ENCODE measurements around the gene ZBTB46.

Gene ZBTB46

DNA sequence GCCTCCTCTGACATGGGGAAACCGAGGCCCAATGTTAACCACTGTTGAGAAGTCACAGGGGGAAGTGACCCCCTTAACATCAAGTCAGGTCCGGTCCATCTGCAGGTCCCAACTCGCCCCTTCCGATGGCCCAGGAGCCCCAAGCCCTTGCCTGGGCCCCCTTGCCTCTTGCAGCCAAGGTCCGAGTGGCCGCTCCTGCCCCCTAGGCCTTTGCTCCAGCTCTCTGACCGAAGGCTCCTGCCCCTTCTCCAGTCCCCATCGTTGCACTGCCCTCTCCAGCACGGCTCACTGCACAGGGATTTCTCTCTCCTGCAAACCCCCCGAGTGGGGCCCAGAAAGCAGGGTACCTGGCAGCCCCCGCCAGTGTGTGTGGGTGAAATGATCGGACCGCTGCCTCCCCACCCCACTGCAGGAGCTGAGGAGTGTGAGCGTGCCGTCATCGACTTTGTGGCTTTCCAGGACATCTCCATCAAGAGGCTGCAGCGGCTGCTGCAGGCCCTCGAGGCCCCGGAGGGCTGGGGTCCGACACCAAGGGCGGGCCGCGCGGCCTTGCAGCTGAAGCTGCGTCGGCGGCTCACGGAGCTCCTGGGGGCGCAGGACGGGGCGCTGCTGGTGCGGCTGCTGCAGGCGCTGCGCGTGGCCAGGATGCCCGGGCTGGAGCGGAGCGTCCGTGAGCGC, 133.1 kb downstream of the ZBTB46 start:
- H3K36me3 ChIP-seq (ENCODE audit: control insufficient read depth in 1 of 2, insufficient read depth in 2 of 2, low read length in 2 of 2), result peaks cover 2 to 6% of the 10 kb centered on the region in 2 experiments
- H3K79me1 ChIP-seq (ENCODE audit: low read length), result no peaks in the 10 kb centered on the region

DNA sequence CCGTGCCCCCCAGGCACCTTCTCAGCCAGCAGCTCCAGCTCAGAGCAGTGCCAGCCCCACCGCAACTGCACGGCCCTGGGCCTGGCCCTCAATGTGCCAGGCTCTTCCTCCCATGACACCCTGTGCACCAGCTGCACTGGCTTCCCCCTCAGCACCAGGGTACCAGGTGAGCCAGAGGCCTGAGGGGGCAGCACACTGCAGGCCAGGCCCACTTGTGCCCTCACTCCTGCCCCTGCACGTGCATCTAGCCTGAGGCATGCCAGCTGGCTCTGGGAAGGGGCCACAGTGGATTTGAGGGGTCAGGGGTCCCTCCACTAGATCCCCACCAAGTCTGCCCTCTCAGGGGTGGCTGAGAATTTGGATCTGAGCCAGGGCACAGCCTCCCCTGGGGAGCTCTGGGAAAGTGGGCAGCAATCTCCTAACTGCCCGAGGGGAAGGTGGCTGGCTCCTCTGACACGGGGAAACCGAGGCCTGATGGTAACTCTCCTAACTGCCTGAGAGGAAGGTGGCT, 133.7 kb downstream of the ZBTB46 start:
- H2AFZ ChIP-seq (ENCODE audit: insufficient read depth, low read length, poor library complexity), result no peak overlapping the region
- H3K4me3 ChIP-seq (ENCODE audit: low read depth, low read length), result no peak overlapping the region
- WGBS (ENCODE audit: extremely low coverage, insufficient coverage, insufficient read length), result no CpG with 5 or more reads among the region's 7 CpGs
- H4K8ac ChIP-seq (ENCODE audit: low read depth, low read length), result no peak overlapping the region
- H3K27ac ChIP-seq (ENCODE audit: low read depth, low read length), result no peak overlapping the region
- H3K27me3 ChIP-seq (ENCODE audit: insufficient read depth, low read length), result no peaks in the 10 kb centered on the region
- peaks cover 3% of the 10 kb centered on the region for H3K9me3 ChIP-seq (ENCODE audit: insufficient read depth, low read depth, low read length)
- H2BK120ac ChIP-seq (ENCODE audit: insufficient read depth, low read length, poor library complexity), result no peak overlapping the region
- H3K4ac ChIP-seq (ENCODE audit: low read depth, low read length), result no peak overlapping the region
- H3K18ac ChIP-seq (ENCODE audit: low read length), result no peak overlapping the region
- H2BK12ac ChIP-seq (ENCODE audit: low read length), result no peak overlapping the region
- no peak overlapping the region for H3K9ac ChIP-seq (ENCODE audit: low read length)
- H3K4me2 ChIP-seq (ENCODE audit: low read length), result no peak overlapping the region
- H3K14ac ChIP-seq (ENCODE audit: low read length), result no peak overlapping the region
- H3K23ac ChIP-seq (ENCODE audit: low read length), result no peak overlapping the region
- peaks cover 6 to 11% of the 10 kb centered on the region in 2 experiments for H3K4me1 ChIP-seq (ENCODE audit: control insufficient read depth in 1 of 2, insufficient read depth in 2 of 2, low read length in 2 of 2)
- DNase-seq, result no peak
- H4K12ac ChIP-seq (ENCODE audit: low read depth, low read length), result no peak overlapping the region
- no peaks in the 10 kb centered on the region for H3K79me2 ChIP-seq (ENCODE audit: control insufficient read depth, insufficient read depth, low read length, poor library complexity)
- no peak overlapping the region for H4K91ac ChIP-seq (ENCODE audit: low read depth, low read length)
- H3K79me1 ChIP-seq (ENCODE audit: low read length), result no peaks in the 10 kb centered on the region
- H2BK5ac ChIP-seq (ENCODE audit: low read depth, low read length, poor library complexity), result no peak overlapping the region
- H3K36me3 ChIP-seq (ENCODE audit: control insufficient read depth in 1 of 2, insufficient read depth in 2 of 2, low read length in 2 of 2), result peaks cover 2 to 6% of the 10 kb centered on the region in 2 experiments
- no peak overlapping the region for H2AK5ac ChIP-seq (ENCODE audit: low read length)

More for the DNA sequence above, 133.1 kb downstream of the ZBTB46 start:
- H3K79me2 ChIP-seq (ENCODE audit: control insufficient read depth, insufficient read depth, low read length, poor library complexity), result no peaks in the 10 kb centered on the region
- WGBS (ENCODE audit: extremely low coverage, insufficient coverage, insufficient read length), result no CpG with 5 or more reads among the region's 40 CpGs
- no peak for DNase-seq
- H3K14ac ChIP-seq (ENCODE audit: low read length), result no peak overlapping the region
- H3K9me3 ChIP-seq (ENCODE audit: insufficient read depth, low read depth, low read length), result peaks cover 4% of the 10 kb centered on the region
- peaks cover 6 to 11% of the 10 kb centered on the region in 2 experiments for H3K4me1 ChIP-seq (ENCODE audit: control insufficient read depth in 1 of 2, insufficient read depth in 2 of 2, low read length in 2 of 2)
- H3K27ac ChIP-seq (ENCODE audit: low read depth, low read length), result no peak overlapping the region
- H4K8ac ChIP-seq (ENCODE audit: low read depth, low read length), result no peak overlapping the region
- no peak overlapping the region for H3K4ac ChIP-seq (ENCODE audit: low read depth, low read length)
- H3K4me3 ChIP-seq (ENCODE audit: low read depth, low read length), result no peak overlapping the region
- H3K18ac ChIP-seq (ENCODE audit: low read length), result no peak overlapping the region
- H2BK120ac ChIP-seq (ENCODE audit: insufficient read depth, low read length, poor library complexity), result no peak overlapping the region
- H3K9ac ChIP-seq (ENCODE audit: low read length), result no peak overlapping the region
- no peak overlapping the region for H4K91ac ChIP-seq (ENCODE audit: low read depth, low read length)
- H2BK5ac ChIP-seq (ENCODE audit: low read depth, low read length, poor library complexity), result no peak overlapping the region
- peak overlapping the region; percentile 16 for H4K12ac ChIP-seq (ENCODE audit: low read depth, low read length)
- no peak overlapping the region for H2AK5ac ChIP-seq (ENCODE audit: low read length)
- no peak overlapping the region for H3K23ac ChIP-seq (ENCODE audit: low read length)
- H2AFZ ChIP-seq (ENCODE audit: insufficient read depth, low read length, poor library complexity), result no peak overlapping the region
- no peak overlapping the region for H2BK12ac ChIP-seq (ENCODE audit: low read length)
- H3K4me2 ChIP-seq (ENCODE audit: low read length), result no peak overlapping the region
- H3K27me3 ChIP-seq (ENCODE audit: insufficient read depth, low read length), result no peaks in the 10 kb centered on the region

DNA sequence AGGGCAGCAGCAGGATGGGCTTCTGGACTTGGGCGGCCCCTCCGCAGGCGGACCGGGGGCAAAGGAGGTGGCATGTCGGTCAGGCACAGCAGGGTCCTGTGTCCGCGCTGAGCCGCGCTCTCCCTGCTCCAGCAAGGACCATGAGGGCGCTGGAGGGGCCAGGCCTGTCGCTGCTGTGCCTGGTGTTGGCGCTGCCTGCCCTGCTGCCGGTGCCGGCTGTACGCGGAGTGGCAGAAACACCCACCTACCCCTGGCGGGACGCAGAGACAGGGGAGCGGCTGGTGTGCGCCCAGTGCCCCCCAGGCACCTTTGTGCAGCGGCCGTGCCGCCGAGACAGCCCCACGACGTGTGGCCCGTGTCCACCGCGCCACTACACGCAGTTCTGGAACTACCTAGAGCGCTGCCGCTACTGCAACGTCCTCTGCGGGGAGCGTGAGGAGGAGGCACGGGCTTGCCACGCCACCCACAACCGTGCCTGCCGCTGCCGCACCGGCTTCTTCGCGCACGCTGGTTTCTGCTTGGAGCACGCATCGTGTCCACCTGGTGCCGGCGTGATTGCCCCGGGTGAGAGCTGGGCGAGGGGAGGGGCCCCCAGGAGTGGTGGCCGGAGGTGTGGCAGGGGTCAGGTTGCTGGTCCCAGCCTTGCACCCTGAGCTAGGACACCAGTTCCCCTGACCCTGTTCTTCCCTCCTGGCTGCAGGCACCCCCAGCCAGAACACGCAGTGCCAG, 134.3 kb downstream of the ZBTB46 start, which contains the start of gene TNFRSF6B:
Gene TNFRSF6B, plus strand, starts transcription at position 25 of the 729 bp plus-strand sequence. Its CDS starts 116 bp downstream, at position 141.
- no peak for DNase-seq
- Histone ChIP-seq H3K36me3 (ENCODE audit: control insufficient read depth in 1 of 2, insufficient read depth in 2 of 2, low read length in 2 of 2) (peaks cover 2 to 6% of the 10 kb centered on the region in 2 experiments), H2AK5ac (ENCODE audit: low read length) (no peak within 1 kb of the TSS), H3K14ac (ENCODE audit: low read length) (no peak within 1 kb of the TSS), H3K23ac (ENCODE audit: low read length) (no peak within 1 kb of the TSS), H3K18ac (ENCODE audit: low read length) (no peak within 1 kb of the TSS), H2BK12ac (ENCODE audit: low read length) (no peak within 1 kb of the TSS), H3K27ac (ENCODE audit: low read depth, low read length) (no peak within 1 kb of the TSS), H2AFZ (ENCODE audit: insufficient read depth, low read length, poor library complexity) (peak within 1 kb of the TSS; percentile 5), H3K79me2 (ENCODE audit: control insufficient read depth, insufficient read depth, low read length, poor library complexity) (no peaks in the 10 kb centered on the region), H3K4me2 (ENCODE audit: low read length) (no peak within 1 kb of the TSS), H4K12ac (ENCODE audit: low read depth, low read length) (peak within 1 kb of the TSS; percentile 8), H3K4me3 (ENCODE audit: low read depth, low read length) (no peak within 1 kb of the TSS), H2BK5ac (ENCODE audit: low read depth, low read length, poor library complexity) (no peak within 1 kb of the TSS), H4K8ac (ENCODE audit: low read depth, low read length) (no peak within 1 kb of the TSS), H4K91ac (ENCODE audit: low read depth, low read length) (no peak within 1 kb of the TSS), H3K9ac (ENCODE audit: low read length) (no peak within 1 kb of the TSS), H3K4ac (ENCODE audit: low read depth, low read length) (no peak within 1 kb of the TSS), H3K9me3 (ENCODE audit: insufficient read depth, low read depth, low read length) (peaks cover 3% of the 10 kb centered on the region), H2BK120ac (ENCODE audit: insufficient read depth, low read length, poor library complexity) (no peak within 1 kb of the TSS), H3K4me1 (ENCODE audit: control insufficient read depth in 1 of 2, insufficient read depth in 2 of 2, low read length in 2 of 2) (peaks cover 6 to 11% of the 10 kb centered on the region in 2 experiments), H3K27me3 (ENCODE audit: insufficient read depth, low read length) (no peaks in the 10 kb centered on the region), H3K79me1 (ENCODE audit: low read length) (no peaks in the 10 kb centered on the region)
- WGBS (ENCODE audit: extremely low coverage, insufficient coverage, insufficient read length), result no CpG with 5 or more reads among the region's 52 CpGs

DNA sequence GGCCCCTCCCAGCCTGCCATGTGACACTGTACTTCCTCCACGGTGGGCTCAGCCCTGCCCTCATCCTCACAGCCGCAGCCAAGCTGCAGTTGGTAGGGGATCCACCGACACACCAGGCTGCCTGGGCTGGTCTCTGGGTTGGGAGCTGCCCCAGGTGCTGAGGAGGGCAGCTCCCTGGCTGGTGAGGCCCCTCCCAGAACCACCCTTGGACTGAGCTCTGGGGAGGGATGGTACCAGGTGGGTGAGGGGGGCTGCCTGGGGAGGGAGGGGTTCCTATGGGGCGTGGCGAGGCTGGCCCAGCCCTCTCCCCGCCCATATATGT, 134.8 kb downstream of the ZBTB46 start:
- Histone ChIP-seq H3K4me3 (ENCODE audit: low read depth, low read length) (no peak overlapping the region), H4K91ac (ENCODE audit: low read depth, low read length) (no peak overlapping the region), H3K4me2 (ENCODE audit: low read length) (no peak overlapping the region), H3K79me2 (ENCODE audit: control insufficient read depth, insufficient read depth, low read length, poor library complexity) (no peaks in the 10 kb centered on the region), H2BK5ac (ENCODE audit: low read depth, low read length, poor library complexity) (no peak overlapping the region), H3K27ac (ENCODE audit: low read depth, low read length) (no peak overlapping the region), H3K23ac (ENCODE audit: low read length) (no peak overlapping the region), H3K4ac (ENCODE audit: low read depth, low read length) (no peak overlapping the region), H4K8ac (ENCODE audit: low read depth, low read length) (no peak overlapping the region), H3K18ac (ENCODE audit: low read length) (no peak overlapping the region), H3K14ac (ENCODE audit: low read length) (no peak overlapping the region), H3K79me1 (ENCODE audit: low read length) (no peaks in the 10 kb centered on the region), H3K27me3 (ENCODE audit: insufficient read depth, low read length) (no peaks in the 10 kb centered on the region), H3K36me3 (ENCODE audit: control insufficient read depth in 1 of 2, insufficient read depth in 2 of 2, low read length in 2 of 2) (peaks cover 2 to 6% of the 10 kb centered on the region in 2 experiments), H2AK5ac (ENCODE audit: low read length) (no peak overlapping the region), H2BK120ac (ENCODE audit: insufficient read depth, low read length, poor library complexity) (no peak overlapping the region), H3K9ac (ENCODE audit: low read length) (no peak overlapping the region), H3K4me1 (ENCODE audit: control insufficient read depth in 1 of 2, insufficient read depth in 2 of 2, low read length in 2 of 2) (peaks cover 6 to 11% of the 10 kb centered on the region in 2 experiments), H2BK12ac (ENCODE audit: low read length) (no peak overlapping the region), H2AFZ (ENCODE audit: insufficient read depth, low read length, poor library complexity) (no peak overlapping the region), H3K9me3 (ENCODE audit: insufficient read depth, low read depth, low read length) (peaks cover 3% of the 10 kb centered on the region), H4K12ac (ENCODE audit: low read depth, low read length) (no peak overlapping the region)
- no peak for DNase-seq
- WGBS (ENCODE audit: extremely low coverage, insufficient coverage, insufficient read length), result no CpG with 5 or more reads among the region's 6 CpGs

Measured in trophoblast cell (in vitro differentiated cells and primary cell).